GM12878 (cell line): ENCODE results near the gene ANKRD60. TPM values are rescaled to one million over a fixed set of nuclear protein-coding genes. Genes with fewer than 3 reads are reported as not detected.

ENCODE experiments used
- ATAC-seq: fragments of 200-7000 bp; cut with Tn5 transposase; 3 replicates; pipeline ENCODE4 v1.9.1; 2020; ENCODE audit warnings: mild to moderate bottlenecking, moderate library complexity
- BruUV-seq: library from RNA; stranded (reverse); fragments of 400-500 nt; replicated peaks from 2 replicates; lab custom pipeline; 2021; lab: Mats Ljungman, UMichigan
- CTCF ChIA-PET: fragments of 300-600 bp; sonication (Branson Sonifier 250); formaldehyde crosslinking; extraction: SDS; loops from one replicate; lab custom pipeline; 2021; ENCODE audit warnings: inconsistent platforms; lab: Yijun Ruan, JAX
- POLR2A ChIA-PET: fragments of 350-600 bp; formaldehyde crosslinking; extraction: SDS; loops from one replicate; lab custom pipeline; 2021; ENCODE audit warnings: inconsistent platforms; lab: Charles Lee
- RAD21 ChIA-PET: fragments of 300-600 bp; sonication (Branson Sonifier 250); formaldehyde crosslinking; loops from one replicate; lab custom pipeline; 2023; ENCODE audit warnings: antibody characterized with exemption; ENCODE audit not compliant: unreplicated experiment; lab: Charles Lee
- SMC1A ChIA-PET: fragments of 300-600 bp; sonication (Branson Sonifier 250); formaldehyde crosslinking; loops from one replicate; lab custom pipeline; 2023; ENCODE audit not compliant: unreplicated experiment, uncharacterized antibody; lab: Charles Lee
- DNase-seq: peaks from one replicate; pipeline ENCODE4 v3.0.0-alpha.2; 2011; ENCODE audit warnings: low read depth, low spot score
- FAIRE-seq: peaks from 3 replicates; lab custom pipeline; 2011; peaks lifted over from hg19 to GRCh38; lab: Jason Lieb, UNC
- H2AFZ ChIP-seq: 2 replicates; pipeline ENCODE4 v1.6.0; 2011; ENCODE audit warnings: low read depth, low read length, control low read depth; ENCODE audit not compliant: control insufficient read depth
- H3K27ac ChIP-seq: 2 replicates; pipeline ENCODE4 v1.5.1; 2011; ENCODE audit warnings: control low read depth; ENCODE audit not compliant: control insufficient read depth, insufficient read depth
- H3K27me3 ChIP-seq, 2 experiments: replicated peaks in 1 of 2; 2 replicates each; pipeline versions ENCODE4 v1.6.0 to v1.6.1; 2011; ENCODE audit warnings: low read length in 1 of 2; ENCODE audit not compliant: control insufficient read depth in 2 of 2, insufficient read depth in 2 of 2
- H3K36me3 ChIP-seq, 2 experiments: 2 replicates each; pipeline ENCODE4 v1.5.1; 2011; ENCODE audit warnings: low read length in 1 of 2; ENCODE audit not compliant: control insufficient read depth in 2 of 2, insufficient read depth in 2 of 2
- H3K4me1 ChIP-seq: 2 replicates; pipeline ENCODE4 v1.6.1; 2011; ENCODE audit warnings: mild to moderate bottlenecking, low read length, moderate library complexity, mixed read lengths; ENCODE audit not compliant: control insufficient read depth, insufficient read depth
- H3K4me2 ChIP-seq: 2 replicates; pipeline ENCODE4 v1.6.0; 2011; ENCODE audit warnings: control low read depth; ENCODE audit not compliant: control insufficient read depth, insufficient read depth
- H3K4me3 ChIP-seq: fragments of 200-600 bp; sonication (generic); 2 replicates; pipeline ENCODE4 v1.5.1; 2016
- H3K79me2 ChIP-seq: 2 replicates; pipeline ENCODE4 v1.6.0; 2011; ENCODE audit warnings: low read length; ENCODE audit not compliant: control insufficient read depth, insufficient read depth
- H3K9ac ChIP-seq: 2 replicates; pipeline ENCODE4 v1.8.0; 2011; ENCODE audit warnings: low read length, control low read depth, mixed read lengths; ENCODE audit not compliant: control insufficient read depth, insufficient read depth
- H3K9me3 ChIP-seq: replicated peaks from 3 replicates; pipeline ENCODE4 v1.5.1; 2011; ENCODE audit warnings: mild to moderate bottlenecking, low read length; ENCODE audit not compliant: control insufficient read depth, insufficient read depth
- H4K20me1 ChIP-seq: 2 replicates; pipeline ENCODE4 v1.6.0; 2011; ENCODE audit not compliant: control insufficient read depth, insufficient read depth
- ASH2L ChIP-seq: fragments of 300-600, 200-600 bp; sonication (generic); IDR thresholded peaks from 2 replicates; pipeline ENCODE4 v1.6.1; 2017; ENCODE audit warnings: low read depth, mild to moderate bottlenecking, borderline replicate concordance
- BHLHE40 ChIP-seq, 2 experiments: fragments of 450-650 bp in 1 of 2; IDR thresholded peaks; 2 replicates each; pipeline ENCODE4 v1.6.1; 2011 to 2017; ENCODE audit warnings: low read depth in 2 of 2, borderline replicate concordance in 1 of 2, improper control_type of control experiment in 1 of 2, low read length in 1 of 2, mild to moderate bottlenecking in 1 of 2
- BMI1 ChIP-seq: fragments of 450-650 bp; IDR thresholded peaks from 2 replicates; pipeline ENCODE4 v1.6.1; 2016; ENCODE audit warnings: mild to moderate bottlenecking, moderate library complexity, borderline replicate concordance
- DPF2 ChIP-seq: fragments of 450-650 bp; IDR thresholded peaks from 2 replicates; pipeline ENCODE4 v1.6.1; 2017; ENCODE audit warnings: mild to moderate bottlenecking
- FOS ChIP-seq: IDR thresholded peaks from 3 replicates; pipeline ENCODE4 v1.6.1; 2011; ENCODE audit warnings: borderline replicate concordance; ENCODE audit not compliant: insufficient read length; ENCODE audit errors: extremely low read depth
- FOXK2 ChIP-seq: fragments of 450-650 bp; IDR thresholded peaks from 2 replicates; pipeline ENCODE4 v1.6.1; 2017; ENCODE audit warnings: mild to moderate bottlenecking, moderate library complexity
- GABPA ChIP-seq: IDR thresholded peaks from 2 replicates; pipeline ENCODE4 v1.6.1; 2014; ENCODE audit warnings: antibody characterized with exemption, low read depth, mild to moderate bottlenecking, inconsistent platforms
- HDAC6 ChIP-seq: fragments of 200-600 bp; sonication (generic); IDR thresholded peaks from one replicate; pipeline ENCODE4 v1.8.0; 2017; ENCODE audit warnings: antibody characterized with exemption; ENCODE audit not compliant: unreplicated experiment
- IRF4 ChIP-seq: IDR thresholded peaks from 2 replicates; pipeline ENCODE4 v1.6.1; 2011; ENCODE audit warnings: low read depth, low read length
- KAT2A ChIP-seq: conservative IDR thresholded peaks from 2 replicates; pipeline ENCODE4 v1.6.1; 2011; ENCODE audit warnings: low read depth, low read length; ENCODE audit not compliant: control insufficient read depth
- SRF ChIP-seq, 2 experiments: IDR thresholded peaks; 2 replicates each; pipeline ENCODE4 v1.6.1; 2011; ENCODE audit warnings: low read depth in 2 of 2, low read length in 2 of 2, mild to moderate bottlenecking in 1 of 2, moderate library complexity in 1 of 2
- SUZ12 ChIP-seq: fragments of 200-600 bp; sonication (generic); IDR thresholded peaks from one replicate; pipeline ENCODE4 v1.6.1; 2018; ENCODE audit warnings: antibody characterized with exemption, mild to moderate bottlenecking; ENCODE audit not compliant: unreplicated experiment
- YY1 ChIP-seq: IDR thresholded peaks from 2 replicates; pipeline ENCODE4 v1.6.1; 2011; ENCODE audit warnings: low read depth, mild to moderate bottlenecking, low read length
- ZNF217 ChIP-seq: fragments of 450-650 bp; IDR thresholded peaks from 2 replicates; pipeline ENCODE4 v1.6.1; 2017; ENCODE audit warnings: antibody characterized with exemption, mild to moderate bottlenecking
- ZZZ3 ChIP-seq: IDR thresholded peaks from 2 replicates; pipeline ENCODE4 v1.6.1; 2011; ENCODE audit warnings: low read depth; ENCODE audit not compliant: control insufficient read depth, insufficient read length
- WGBS: methylation state at CpG from one replicate; pipeline ENCODE4 v1.1.6; 2016; ENCODE audit warnings: low lambda C conversion rate; ENCODE audit not compliant: insufficient replicate concordance, insufficient coverage; ENCODE audit errors: missing lambda C conversion rate; 5-methylcytosine and 5-hydroxymethylcytosine counted together
- in situ Hi-C: fragments of 300-500 bp; cut with MboI; formaldehyde crosslinking; loops from 9 replicates; pipeline ENCODE4 v1.14.3; 2018; ENCODE audit warnings: mixed read lengths
- intact Hi-C: fragments of 100-400 bp; cut with micrococcal nuclease; formaldehyde crosslinking; loops from one replicate; pipeline ENCODE4 v1.14.2; 2022; ENCODE audit not compliant: unreplicated experiment
- polyA plus RNA-seq, 11 experiments: library from polyadenylated mRNA; depleted of rRNA in 4 of 11; unstranded in 6 of 11; stranded (reverse) in 5 of 11; fragments of >200 nt; fragmentation: Nextera tagmentation in 4 of 11; fragmentation: Illumina TruSeq in 1 of 11; extraction: Ambion mirVana in 4 of 11; extraction: Trizol in 1 of 11; gene quantifications; 1 replicate in 1 of 11; 2 replicates in 10 of 11; pipeline versions ENCODE4 v1.2.1 to v1.2.3, GENCODE V29; 2011 to 2016; ENCODE audit warnings: inconsistent platforms in 2 of 11, missing spikeins in 2 of 11, low read depth in 1 of 11
- total RNA-seq, 4 experiments: library from RNA; depleted of rRNA in 3 of 4; stranded (reverse); fragments of >200 nt in 3 of 4; fragmentation: Illumina TruSeq in 1 of 4; extraction: Trizol in 1 of 4; gene quantifications; 2 replicates each; pipeline versions ENCODE4 v1.2.1 to v1.2.3, GENCODE V29; 2013 to 2021
- TF ChIP-seq, protein P1 (sequence below): fragments of 450-650 bp; IDR thresholded peaks from 2 replicates; pipeline ENCODE4 v1.6.1; 2017; ENCODE audit warnings: antibody characterized with exemption, mild to moderate bottlenecking, moderate library complexity
- TF ChIP-seq, protein P2 (sequence below): fragments of 450-650 bp; IDR thresholded peaks from 2 replicates; pipeline ENCODE4 v1.6.1; 2017; ENCODE audit warnings: mild to moderate bottlenecking

Gene ANKRD60
- total and polyA plus RNA-seq, 10 of the 15 experiments (the other 5 are each of a cell fraction or from before 2014, with no cell fraction given), result not detected

DNA sequence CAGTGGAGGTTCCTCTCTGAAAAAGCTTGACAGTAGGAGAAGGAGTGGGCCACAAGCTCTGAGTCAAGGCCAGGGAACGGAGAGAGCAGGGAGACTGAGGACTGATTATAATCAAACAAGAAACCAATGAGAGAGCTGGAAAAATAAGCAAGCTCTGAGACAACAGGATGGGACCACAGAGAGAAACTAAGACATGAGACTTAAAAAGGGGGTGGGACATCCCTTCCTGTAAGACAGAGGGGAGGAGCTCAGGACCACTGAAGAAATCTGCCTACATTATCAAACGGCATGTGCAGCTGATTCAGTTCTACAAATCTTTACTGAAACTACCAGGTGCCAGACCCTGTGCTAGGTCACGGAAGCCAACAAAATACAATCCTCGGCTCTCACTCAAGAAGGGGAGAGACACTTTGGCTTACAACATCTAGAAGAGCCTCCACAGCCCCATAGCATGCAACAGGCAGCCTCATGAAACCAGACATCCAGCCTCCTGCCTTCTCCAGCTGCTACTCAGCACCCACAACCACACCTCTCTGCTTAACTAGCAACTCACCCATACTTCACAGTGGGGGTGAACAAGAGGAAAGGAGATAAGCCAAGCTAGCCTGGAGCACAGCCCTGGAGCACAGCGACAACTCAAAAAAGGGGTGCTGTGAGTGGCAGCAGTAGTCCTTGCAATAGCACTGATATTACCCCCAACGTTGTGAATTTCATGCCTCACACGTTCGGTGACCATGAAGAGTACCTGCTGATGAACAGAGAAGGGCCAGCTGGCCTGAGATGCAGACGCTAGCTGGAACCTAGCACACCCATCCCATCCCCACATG lies 39.1 kb upstream of the ANKRD60 start:
- FAIRE-seq, result no peak
- RAD21 ChIA-PET, result no interaction called here
- CTCF ChIA-PET, result interaction anchor here (0.5 to 1.1 kb wide), 2 partner anchors 12 to 383 kb away, joined by 3 to 4 read pairs; no protein-coding TSS in a partner anchor
- in situ Hi-C loops, result no loop called here
- BruUV-seq, result no TSS peak
- H3K36me3 ChIP-seq, result peaks cover 2 to 13% of the 10 kb centered on the region in 2 experiments
- POLR2A ChIA-PET, result interaction anchor here (0.6 kb wide), 1 partner anchor 11 kb away, joined by 3 read pairs; no protein-coding TSS in a partner anchor
- no peak overlapping the region for H3K4me3 ChIP-seq
- no peak for TF ChIP-seq IRF4
- TF ChIP-seq ZNF217, result no peak
- no peak for TF ChIP-seq SUZ12
- no peak for TF ChIP-seq BMI1
- no peak for TF ChIP-seq ASH2L
- no peak for TF ChIP-seq DPF2
- no peak for TF ChIP-seq FOS
- TF ChIP-seq, protein P1, sequence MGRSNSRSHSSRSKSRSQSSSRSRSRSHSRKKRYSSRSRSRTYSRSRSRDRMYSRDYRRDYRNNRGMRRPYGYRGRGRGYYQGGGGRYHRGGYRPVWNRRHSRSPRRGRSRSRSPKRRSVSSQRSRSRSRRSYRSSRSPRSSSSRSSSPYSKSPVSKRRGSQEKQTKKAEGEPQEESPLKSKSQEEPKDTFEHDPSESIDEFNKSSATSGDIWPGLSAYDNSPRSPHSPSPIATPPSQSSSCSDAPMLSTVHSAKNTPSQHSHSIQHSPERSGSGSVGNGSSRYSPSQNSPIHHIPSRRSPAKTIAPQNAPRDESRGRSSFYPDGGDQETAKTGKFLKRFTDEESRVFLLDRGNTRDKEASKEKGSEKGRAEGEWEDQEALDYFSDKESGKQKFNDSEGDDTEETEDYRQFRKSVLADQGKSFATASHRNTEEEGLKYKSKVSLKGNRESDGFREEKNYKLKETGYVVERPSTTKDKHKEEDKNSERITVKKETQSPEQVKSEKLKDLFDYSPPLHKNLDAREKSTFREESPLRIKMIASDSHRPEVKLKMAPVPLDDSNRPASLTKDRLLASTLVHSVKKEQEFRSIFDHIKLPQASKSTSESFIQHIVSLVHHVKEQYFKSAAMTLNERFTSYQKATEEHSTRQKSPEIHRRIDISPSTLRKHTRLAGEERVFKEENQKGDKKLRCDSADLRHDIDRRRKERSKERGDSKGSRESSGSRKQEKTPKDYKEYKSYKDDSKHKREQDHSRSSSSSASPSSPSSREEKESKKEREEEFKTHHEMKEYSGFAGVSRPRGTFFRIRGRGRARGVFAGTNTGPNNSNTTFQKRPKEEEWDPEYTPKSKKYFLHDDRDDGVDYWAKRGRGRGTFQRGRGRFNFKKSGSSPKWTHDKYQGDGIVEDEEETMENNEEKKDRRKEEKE, result no peak
- TF ChIP-seq SRF (IDR thresholded peaks at IDR 0.05; ENCODE audit: low read depth in 2 of 2, low read length in 2 of 2), result no peak
- TF ChIP-seq ZZZ3, result no peak
- TF ChIP-seq, protein P2, sequence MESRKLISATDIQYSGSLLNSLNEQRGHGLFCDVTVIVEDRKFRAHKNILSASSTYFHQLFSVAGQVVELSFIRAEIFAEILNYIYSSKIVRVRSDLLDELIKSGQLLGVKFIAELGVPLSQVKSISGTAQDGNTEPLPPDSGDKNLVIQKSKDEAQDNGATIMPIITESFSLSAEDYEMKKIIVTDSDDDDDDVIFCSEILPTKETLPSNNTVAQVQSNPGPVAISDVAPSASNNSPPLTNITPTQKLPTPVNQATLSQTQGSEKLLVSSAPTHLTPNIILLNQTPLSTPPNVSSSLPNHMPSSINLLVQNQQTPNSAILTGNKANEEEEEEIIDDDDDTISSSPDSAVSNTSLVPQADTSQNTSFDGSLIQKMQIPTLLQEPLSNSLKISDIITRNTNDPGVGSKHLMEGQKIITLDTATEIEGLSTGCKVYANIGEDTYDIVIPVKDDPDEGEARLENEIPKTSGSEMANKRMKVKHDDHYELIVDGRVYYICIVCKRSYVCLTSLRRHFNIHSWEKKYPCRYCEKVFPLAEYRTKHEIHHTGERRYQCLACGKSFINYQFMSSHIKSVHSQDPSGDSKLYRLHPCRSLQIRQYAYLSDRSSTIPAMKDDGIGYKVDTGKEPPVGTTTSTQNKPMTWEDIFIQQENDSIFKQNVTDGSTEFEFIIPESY, result no peak
- TF ChIP-seq HDAC6, result no peak
- no peak for TF ChIP-seq GABPA
- no peak for TF ChIP-seq YY1
- TF ChIP-seq KAT2A, result no peak
- no peak for TF ChIP-seq FOXK2
- TF ChIP-seq BHLHE40 (IDR thresholded peaks at IDR 0.05; ENCODE audit: borderline replicate concordance in 1 of 2, low read depth in 2 of 2, low read length in 1 of 2), result no peak
- TF ChIP-seq, all 136 proteins: peak for 0
- H3K27me3 ChIP-seq, result no peaks in the 10 kb centered on the region
- SMC1A ChIA-PET, result interaction anchor here (1.3 kb wide), 1 partner anchor 14 kb away, joined by 3 read pairs; no protein-coding TSS in a partner anchor
- 89% methylated on average over 9 of the region's 9 CpGs for WGBS
- H3K4me1 ChIP-seq, result no peaks in the 10 kb centered on the region
- DNase-seq, result no peak
- no peaks in the 10 kb centered on the region for H3K9me3 ChIP-seq
- ATAC-seq, result no peak
- H4K20me1 ChIP-seq, result no peaks in the 10 kb centered on the region
- H3K9ac ChIP-seq, result no peak overlapping the region
- no peak overlapping the region for H3K4me2 ChIP-seq
- intact Hi-C loops, result no loop called here
- H3K79me2 ChIP-seq, result no peaks in the 10 kb centered on the region
- no peak overlapping the region for H3K27ac ChIP-seq
- H2AFZ ChIP-seq, result no peak overlapping the region
